Measurements from ENCODE around the gene HMCN1.

- TF ChIP-seq CTCF (IDR thresholded peaks at IDR 0.05) (no peak), POLR2A (IDR thresholded peaks at IDR 0.05) (no peak)
Measured at GRCh38 chr1:185957441-185958363, 223.5 kb downstream of the HMCN1 start.

Data from adrenal gland (tissue), 5 donors.